ENCODE results near the gene STK32B. TPM values are rescaled to one million over a fixed set of nuclear protein-coding genes. Genes with fewer than 3 reads are reported as not detected.

The STK32B gene
- total and polyA plus RNA-seq, 2 of the 8 experiments (the other 6 are each of a cell fraction or from before 2014, with no cell fraction given): 2.3 to 2.5 TPM

GRCh38 chr4:5139141-5139540 lies 87.9 kb downstream of the STK32B start:
- DNase-seq (ENCODE audit: low read depth in 1 of 2, low spot score in 2 of 2): peak in 1 of 2 experiments; percentile 27
- Histone ChIP-seq H3K56ac (replicated peaks; ENCODE audit: insufficient read length, low read depth, low read length) (no peak overlapping the region), H4K91ac (replicated peaks; ENCODE audit: insufficient read length, low read length) (no peak overlapping the region), H3K4ac (replicated peaks; ENCODE audit: insufficient read length, low read depth, low read length) (no peak overlapping the region), H3K4me3 (ENCODE audit: extremely low read depth in 1 of 4, insufficient read depth in 2 of 4, low read depth in 3 of 4, low read length in 4 of 4) (no peak overlapping the region), H3K23ac (ENCODE audit: insufficient read length) (no peak overlapping the region), H2AK5ac (ENCODE audit: low read depth, low read length) (0 out of 2 replicates have a peak overlapping the region, but pooled peaks have one; percentile 2), H4K20me1 (replicated peaks in 1 of 2; ENCODE audit: control insufficient read depth in 1 of 2, insufficient read depth in 2 of 2, low read length in 2 of 2) (no peaks in the 10 kb centered on the region), H3K23me2 (ENCODE audit: low read depth, low read length) (no peaks in the 10 kb centered on the region), H3K18ac (ENCODE audit: extremely low read depth, low read length) (no peak overlapping the region), H2BK12ac (ENCODE audit: low read depth, low read length) (no peak overlapping the region), H4K5ac (ENCODE audit: insufficient read length, low read depth, low read length) (no peak overlapping the region), H2BK20ac (ENCODE audit: low read length) (no peak overlapping the region), H2BK120ac (replicated peaks; ENCODE audit: low read depth, low read length) (no peak overlapping the region), H3K9me3 (ENCODE audit: insufficient read depth in 2 of 2, low read depth in 1 of 2, low read length in 1 of 2) (no peaks in the 10 kb centered on the region), H3K27ac (ENCODE audit: low read depth, low read length) (no peak overlapping the region), H2BK5ac (ENCODE audit: low read depth, low read length) (no peak overlapping the region), H3K9ac (replicated peaks in 1 of 4; ENCODE audit: extremely low read depth in 1 of 4, low read depth in 3 of 4, low read length in 3 of 4) (no peak overlapping the region), H3K27me3 (replicated peaks in 1 of 4; ENCODE audit: control insufficient read depth in 3 of 4, extremely low read depth in 1 of 4, insufficient read depth in 3 of 4, low read length in 3 of 4) (no peaks in the 10 kb centered on the region), H3K4me1 (replicated peaks in 1 of 4; ENCODE audit: control insufficient read depth in 3 of 4, insufficient read depth in 4 of 4, low read length in 3 of 4) (peaks cover 0 to 9% (median 3%) of the 10 kb centered on the region in 4 experiments; a peak in 4 of 7 replicates), H3K79me1 (ENCODE audit: low read depth, low read length) (no peaks in the 10 kb centered on the region), H2AFZ (ENCODE audit: low read length) (no peak overlapping the region), H3K14ac (ENCODE audit: insufficient read length) (no peak overlapping the region), H4K8ac (ENCODE audit: extremely low read depth, insufficient read depth, low read length) (no peak overlapping the region), H3K79me2 (ENCODE audit: control insufficient read depth in 1 of 2, insufficient read depth in 2 of 2, low read length in 2 of 2) (no peaks in the 10 kb centered on the region), H2BK15ac (ENCODE audit: low read length) (peak overlapping the region; percentile 84), H3K36me3 (ENCODE audit: control insufficient read depth in 2 of 4, insufficient read depth in 4 of 4, low read length in 3 of 4) (no peaks in the 10 kb centered on the region), H3K4me2 (ENCODE audit: insufficient read depth in 1 of 2, low read depth in 2 of 2, low read length in 2 of 2) (no peak overlapping the region)
- POLR2A ChIA-PET (ENCODE audit: partially characterized antibody): no interaction called here
- CTCF ChIA-PET (ENCODE audit: partially characterized antibody): interaction anchor here (2.3 kb wide), 1 partner anchor 13 kb away, joined by 12 read pairs; no protein-coding TSS in a partner anchor
- no peak for FAIRE-seq
- 93% methylated on average over 2 of the region's 2 CpGs; no CpG with 5 or more reads in 1 of the 2 experiments for WGBS, 2 experiments (ENCODE audit: extremely low coverage in 1 of 2, insufficient coverage in 1 of 2, insufficient read length in 1 of 2, insufficient replicate concordance in 2 of 2, low coverage in 1 of 2, low lambda C conversion rate in 2 of 2, missing lambda C conversion rate in 1 of 2)
- TF ChIP-seq TBP (IDR thresholded peaks at IDR 0.05; ENCODE audit: low read depth, low read length) (no peak), SUZ12 (IDR thresholded peaks at IDR 0.05; ENCODE audit: low read length) (no peak), HDAC2 (IDR thresholded peaks at IDR 0.05; ENCODE audit: borderline replicate concordance in 1 of 2, low read depth in 2 of 2, low read length in 2 of 2) (no peak), RBBP5 (IDR thresholded peaks at IDR 0.05; ENCODE audit: borderline replicate concordance, low read depth, low read length) (no peak), CTCF (IDR thresholded peaks at IDR 0.05; ENCODE audit: control extremely low read depth in 1 of 3, insufficient read depth in 1 of 3, low read depth in 1 of 3, low read length in 3 of 3) (no peak), CHD1 (IDR thresholded peaks at IDR 0.05; ENCODE audit: low read depth, low read length) (no peak), SP2 (IDR thresholded peaks at IDR 0.05; ENCODE audit: low read length) (no peak), RXRA (IDR thresholded peaks at IDR 0.05; ENCODE audit: insufficient read depth, low read depth, low read length) (no peak), SIN3A (conservative IDR thresholded peaks at IDR 0.05 in 1 of 2, IDR thresholded peaks at IDR 0.05 in 1 of 2; ENCODE audit: low read depth in 1 of 2, low read length in 2 of 2) (no peak)

Measured in H1 (cell line).